ENCODE data around the gene NCKIPSD. TPM values are rescaled to one million over a fixed set of nuclear protein-coding genes. Genes with fewer than 3 reads are reported as not detected.

NCKIPSD gene
- total RNA-seq, 1 donor from 2014 or later: 45.9 TPM

- H3K27ac ChIP-seq: no peak overlapping the region
- TF ChIP-seq POLR2A (IDR thresholded peaks at IDR 0.05) (no peak), CTCF (IDR thresholded peaks at IDR 0.05) (no peak), POLR2AphosphoS5 (IDR thresholded peaks at IDR 0.05; ENCODE audit: insufficient read depth in 1 of 2, low read depth in 1 of 2) (no peak)
- DNase-seq (ENCODE audit: extremely low spot score in 2 of 2): no peak
- no peaks in the 10 kb centered on the region for H3K27me3 ChIP-seq
- no peaks in the 10 kb centered on the region for H3K36me3 ChIP-seq
- intact Hi-C loops (cut with DNase I): no loop called here
- no peak overlapping the region for H3K4me3 ChIP-seq
- H3K9me3 ChIP-seq: no peaks in the 10 kb centered on the region
- H3K4me1 ChIP-seq: no peaks in the 10 kb centered on the region
These were observed 43.1 kb downstream of the NCKIPSD start for GRCh38 chr3:48642605-48643004.

GRCh38 chr3:48641396-48641795 lies 44.3 kb downstream of the NCKIPSD start:
- H3K4me3 ChIP-seq: no peak overlapping the region
- no peaks in the 10 kb centered on the region for H3K36me3 ChIP-seq
- DNase-seq (ENCODE audit: extremely low spot score in 2 of 2): no peak
- peaks cover 2% of the 10 kb centered on the region for H3K4me1 ChIP-seq
- no peaks in the 10 kb centered on the region for H3K9me3 ChIP-seq
- no peaks in the 10 kb centered on the region for H3K27me3 ChIP-seq
- intact Hi-C loops (cut with DNase I): no loop called here
- TF ChIP-seq POLR2A (IDR thresholded peaks at IDR 0.05): no peak
- TF ChIP-seq CTCF (IDR thresholded peaks at IDR 0.05): no peak
- TF ChIP-seq POLR2AphosphoS5 (IDR thresholded peaks at IDR 0.05; ENCODE audit: insufficient read depth in 1 of 2, low read depth in 1 of 2): no peak
- H3K27ac ChIP-seq: no peak overlapping the region

GRCh38 chr3:48639944-48640606 lies 45.6 kb downstream of the NCKIPSD start:
- Histone ChIP-seq H3K4me3 (no peak overlapping the region), H3K4me1 (peaks cover 10% of the 10 kb centered on the region), H3K27me3 (no peaks in the 10 kb centered on the region), H3K9me3 (no peaks in the 10 kb centered on the region), H3K27ac (no peak overlapping the region), H3K36me3 (no peaks in the 10 kb centered on the region)
- no peak for DNase-seq (ENCODE audit: extremely low spot score in 2 of 2)
- no peak for TF ChIP-seq POLR2AphosphoS5 (IDR thresholded peaks at IDR 0.05; ENCODE audit: insufficient read depth in 1 of 2, low read depth in 1 of 2)
- no peak for TF ChIP-seq CTCF (IDR thresholded peaks at IDR 0.05)
- TF ChIP-seq POLR2A (IDR thresholded peaks at IDR 0.05): no peak
- intact Hi-C loops (cut with DNase I): no loop called here

- TF ChIP-seq POLR2A (IDR thresholded peaks at IDR 0.05) (no peak), POLR2AphosphoS5 (IDR thresholded peaks at IDR 0.05; ENCODE audit: insufficient read depth in 1 of 2, low read depth in 1 of 2) (no peak), CTCF (IDR thresholded peaks at IDR 0.05) (no peak)
These were observed 48.4 kb downstream of the NCKIPSD start for GRCh38 chr3:48637305-48637704.

GRCh38 chr3:48636149-48636655 lies 49.5 kb downstream of the NCKIPSD start:
- H3K4me3 ChIP-seq: peak overlapping the region; percentile 76 to 96
- peak overlapping the region; percentile 77 for H3K27ac ChIP-seq
- peaks cover 0 to 13% of the 10 kb centered on the region in 2 donors for H3K36me3 ChIP-seq
- no peak for DNase-seq (ENCODE audit: extremely low spot score in 2 of 2)
- no peaks in the 10 kb centered on the region for H3K9me3 ChIP-seq
- intact Hi-C loops (cut with DNase I): no loop called here
- no peak for TF ChIP-seq CTCF (IDR thresholded peaks at IDR 0.05)
- no peak for TF ChIP-seq POLR2AphosphoS5 (IDR thresholded peaks at IDR 0.05; ENCODE audit: insufficient read depth in 1 of 2, low read depth in 1 of 2)
- no peak for TF ChIP-seq POLR2A (IDR thresholded peaks at IDR 0.05)
- peaks cover 30% of the 10 kb centered on the region for H3K4me1 ChIP-seq
- H3K27me3 ChIP-seq: no peaks in the 10 kb centered on the region

More at GRCh38 chr3:48637305-48637704, 48.4 kb downstream of the NCKIPSD start:
- DNase-seq (ENCODE audit: extremely low spot score in 2 of 2): no peak
- intact Hi-C loops (cut with DNase I): no loop called here
- H3K9me3 ChIP-seq: no peaks in the 10 kb centered on the region
- H3K36me3 ChIP-seq: peaks cover 0 to 8% of the 10 kb centered on the region in 2 donors
- no peak overlapping the region for H3K4me3 ChIP-seq
- H3K27me3 ChIP-seq: no peaks in the 10 kb centered on the region
- H3K4me1 ChIP-seq: peaks cover 30% of the 10 kb centered on the region
- H3K27ac ChIP-seq: no peak overlapping the region
